ENCODE results near the gene CCDC85B. TPM values are rescaled to one million over a fixed set of nuclear protein-coding genes. Genes with fewer than 3 reads are reported as not detected.

CCDC85B gene
- total RNA-seq, 1 donor from 2014 or later, result 3.9 TPM

GRCh38 chr11:65919573-65920371, 29.3 kb downstream of the CCDC85B start:
- H3K27ac ChIP-seq, result no peak overlapping the region
- H3K36me3 Mint-ChIP-seq, result peaks cover 10% of the 10 kb centered on the region

GRCh38 chr11:65920372-65920802, 29.9 kb downstream of the CCDC85B start:
- TF ChIP-seq EZH2phosphoT487 (IDR thresholded peaks at IDR 0.05) (no peak), CTCF (IDR thresholded peaks at IDR 0.05) (no peak), EZH2 (IDR thresholded peaks at IDR 0.05) (no peak)
- H3K9me3 ChIP-seq (ENCODE audit: low read depth), result no peaks in the 10 kb centered on the region
- H3K36me3 Mint-ChIP-seq, result peaks cover 5% of the 10 kb centered on the region
- H3F3A ChIP-seq (ENCODE audit: low read depth), result no peaks in the 10 kb centered on the region
- no peak for DNase-seq (ENCODE audit: low spot score)
- H3K36me3 ChIP-seq, result no peaks in the 10 kb centered on the region
- peaks cover 6% of the 10 kb centered on the region for H3K27me3 Mint-ChIP-seq (ENCODE audit: insufficient read depth, low read depth)
- peak overlapping the region; percentile 92 for H3K4me3 Mint-ChIP-seq
- no peak overlapping the region for H3K9ac ChIP-seq
- peaks cover 21% of the 10 kb centered on the region for H3K79me2 ChIP-seq (ENCODE audit: low read depth)
- H2AFZ ChIP-seq (replicated peaks), result no peak overlapping the region
- peak overlapping the region; percentile 87 for H3K4me3 ChIP-seq
- H3K4me1 ChIP-seq, result peaks cover 10% of the 10 kb centered on the region
- H3K9me3 Mint-ChIP-seq, result no peaks in the 10 kb centered on the region
- no peaks in the 10 kb centered on the region for H3K27me3 ChIP-seq
- peaks cover 14% of the 10 kb centered on the region for H3K4me1 Mint-ChIP-seq
- H3K4me2 ChIP-seq, result peak overlapping the region; percentile 78
- peaks cover 12% of the 10 kb centered on the region for H4K20me1 ChIP-seq (ENCODE audit: low read depth)
- H3K27ac ChIP-seq, result no peak overlapping the region
- no peak overlapping the region for H3K27ac Mint-ChIP-seq

More at GRCh38 chr11:65919573-65920371, 29.3 kb downstream of the CCDC85B start:
- peak overlapping the region; percentile 78 for H3K4me2 ChIP-seq
- peaks cover 21% of the 10 kb centered on the region for H3K79me2 ChIP-seq (ENCODE audit: low read depth)
- peaks cover 10% of the 10 kb centered on the region for H3K4me1 ChIP-seq
- Mint-ChIP-seq H3K27me3 (ENCODE audit: insufficient read depth, low read depth) (peaks cover 6% of the 10 kb centered on the region), H3K4me3 (peak overlapping the region; percentile 92), H3K9me3 (no peaks in the 10 kb centered on the region), H3K4me1 (peaks cover 20% of the 10 kb centered on the region), H3K27ac (no peak overlapping the region)
- peak; percentile 67 for DNase-seq (ENCODE audit: low spot score)
- H3K27me3 ChIP-seq, result no peaks in the 10 kb centered on the region
- TF ChIP-seq EZH2phosphoT487 (IDR thresholded peaks at IDR 0.05), result no peak
- TF ChIP-seq CTCF (IDR thresholded peaks at IDR 0.05), result no peak
- TF ChIP-seq EZH2 (IDR thresholded peaks at IDR 0.05), result no peak
- no peaks in the 10 kb centered on the region for H3K9me3 ChIP-seq (ENCODE audit: low read depth)
- H3K9ac ChIP-seq, result peak overlapping the region; percentile 27
- H4K20me1 ChIP-seq (ENCODE audit: low read depth), result peaks cover 12% of the 10 kb centered on the region
- H3F3A ChIP-seq (ENCODE audit: low read depth), result no peaks in the 10 kb centered on the region
- peak overlapping the region; percentile 87 for H3K4me3 ChIP-seq
- H3K36me3 ChIP-seq, result no peaks in the 10 kb centered on the region
- peak overlapping the region; percentile 74 for H2AFZ ChIP-seq (replicated peaks)

GRCh38 chr11:65921033-65921555, 30.6 kb downstream of the CCDC85B start:
- H3F3A ChIP-seq (ENCODE audit: low read depth), result no peaks in the 10 kb centered on the region
- H3K27me3 Mint-ChIP-seq (ENCODE audit: insufficient read depth, low read depth), result peaks cover 6% of the 10 kb centered on the region
- H3K36me3 ChIP-seq, result no peaks in the 10 kb centered on the region
- no peaks in the 10 kb centered on the region for H3K27me3 ChIP-seq
- H3K9me3 Mint-ChIP-seq, result no peaks in the 10 kb centered on the region
- H3K4me2 ChIP-seq, result peak overlapping the region; percentile 78
- no peak overlapping the region for H3K4me3 ChIP-seq
- peaks cover 12% of the 10 kb centered on the region for H4K20me1 ChIP-seq (ENCODE audit: low read depth)
- no peak overlapping the region for H3K27ac Mint-ChIP-seq
- H3K27ac ChIP-seq, result no peak overlapping the region
- H3K9me3 ChIP-seq (ENCODE audit: low read depth), result no peaks in the 10 kb centered on the region
- TF ChIP-seq CTCF (IDR thresholded peaks at IDR 0.05) (no peak), EZH2phosphoT487 (IDR thresholded peaks at IDR 0.05) (no peak), EZH2 (IDR thresholded peaks at IDR 0.05) (no peak)
- H3K9ac ChIP-seq, result no peak overlapping the region
- H3K4me3 Mint-ChIP-seq, result peak overlapping the region; percentile 92
- peaks cover 14% of the 10 kb centered on the region for H3K4me1 Mint-ChIP-seq
- DNase-seq (ENCODE audit: low spot score), result no peak
- peaks cover 5% of the 10 kb centered on the region for H3K36me3 Mint-ChIP-seq
- peaks cover 21% of the 10 kb centered on the region for H3K79me2 ChIP-seq (ENCODE audit: low read depth)
- H3K4me1 ChIP-seq, result peaks cover 10% of the 10 kb centered on the region
- H2AFZ ChIP-seq (replicated peaks), result no peak overlapping the region

Measured in neural progenitor cell (in vitro differentiated cells).